NCI-H524 treated with DMSO at 0.1 percent for 48 hours (cell line): ENCODE results near the gene NUP58.
"Not testable (repeated sequence)": the region's sequence is repeated elsewhere in the genome, so short reads cannot be mapped to it uniquely, and the experiment has no call there.

Experiments
- DNase-seq: peaks from one replicate; lab custom pipeline; 2025; lab: John Stamatoyannopoulos, UW

Gene NUP58

GRCh38 chr13:25306671-25307464 is 5.4 kb downstream of the NUP58 start:
- DNase-seq = no peak

- DNase-seq = no peak
Measured at GRCh38 chr13:25310891-25311290, 9.5 kb downstream of the NUP58 start.

GRCh38 chr13:25318946-25319345 is 17.5 kb downstream of the NUP58 start:
- DNase-seq = peak; percentile 41

- DNase-seq = peak; percentile 65
Measured at GRCh38 chr13:25319771-25320170, 18.3 kb downstream of the NUP58 start.

- no peak for DNase-seq
Measured at GRCh38 chr13:25324100-25324499, 22.7 kb downstream of the NUP58 start.

GRCh38 chr13:25329706-25330105 is 28.3 kb downstream of the NUP58 start:
- DNase-seq = no peak

- DNase-seq = no peak
Measured at GRCh38 chr13:25330541-25330940, 29.1 kb downstream of the NUP58 start.

- DNase-seq = no peak
Measured at GRCh38 chr13:25335856-25336255, 34.4 kb downstream of the NUP58 start.

GRCh38 chr13:25345576-25345975 is 44.2 kb downstream of the NUP58 start:
- DNase-seq = no peak

GRCh38 chr13:25347151-25347550 is 45.7 kb downstream of the NUP58 start:
- DNase-seq = no peak

GRCh38 chr13:25351404-25351803 is 50.0 kb downstream of the NUP58 start:
- DNase-seq = no peak

GRCh38 chr13:25352230-25352629 is 50.8 kb downstream of the NUP58 start:
- DNase-seq = no peak

GRCh38 chr13:25352806-25353205 is 51.4 kb downstream of the NUP58 start:
- no peak for DNase-seq

GRCh38 chr13:25353344-25353743 is 51.9 kb downstream of the NUP58 start:
- DNase-seq = no peak

- DNase-seq = no peak
Measured at GRCh38 chr13:25354377-25354776, 53.0 kb downstream of the NUP58 start.

GRCh38 chr13:25360443-25360842 is 59.0 kb downstream of the NUP58 start:
- not testable (repeated sequence) for DNase-seq

- no peak for DNase-seq
Measured at GRCh38 chr13:25365720-25366235, 64.4 kb downstream of the NUP58 start.

GRCh38 chr13:25371158-25371874 is 69.9 kb downstream of the NUP58 start:
- DNase-seq = no peak

- DNase-seq = no peak
Measured at GRCh38 chr13:25371875-25372283, 70.5 kb downstream of the NUP58 start, which contains the start of gene ATP8A2. Gene ATP8A2, plus strand, starts transcription at chr13:25371974. Its CDS starts 239 bp downstream, at chr13:25372213.

GRCh38 chr13:25372284-25373081 is 71.1 kb downstream of the NUP58 start:
- no peak for DNase-seq

GRCh38 chr13:25375727-25376358 is 74.4 kb downstream of the NUP58 start:
- peak; percentile 11 for DNase-seq
